Measurements from ENCODE around the gene LRRC49. TPM values are rescaled to one million over a fixed set of nuclear protein-coding genes. Genes with fewer than 3 reads are reported as not detected.

The LRRC49 gene, protein sequence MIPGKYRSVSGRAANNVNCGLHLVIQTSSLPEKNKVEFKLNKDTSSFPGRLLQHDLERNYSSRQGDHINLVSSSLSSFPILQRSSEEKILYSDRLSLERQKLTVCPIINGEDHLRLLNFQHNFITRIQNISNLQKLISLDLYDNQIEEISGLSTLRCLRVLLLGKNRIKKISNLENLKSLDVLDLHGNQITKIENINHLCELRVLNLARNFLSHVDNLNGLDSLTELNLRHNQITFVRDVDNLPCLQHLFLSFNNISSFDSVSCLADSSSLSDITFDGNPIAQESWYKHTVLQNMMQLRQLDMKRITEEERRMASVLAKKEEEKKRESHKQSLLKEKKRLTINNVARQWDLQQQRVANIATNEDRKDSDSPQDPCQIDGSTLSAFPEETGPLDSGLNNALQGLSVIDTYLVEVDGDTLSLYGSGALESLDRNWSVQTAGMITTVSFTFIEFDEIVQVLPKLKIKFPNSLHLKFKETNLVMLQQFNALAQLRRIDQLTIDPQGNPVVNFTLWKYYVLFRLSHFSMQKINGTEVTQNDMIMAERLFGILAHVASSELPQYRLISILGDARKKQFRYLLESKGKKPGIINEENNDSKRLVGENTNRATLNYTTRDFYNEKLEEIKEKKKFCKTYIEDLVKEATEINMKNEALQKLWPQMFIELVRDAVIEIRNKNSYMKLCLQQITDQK
- total RNA-seq (2021) (6.2 and 6.3 TPM in 2 replicates), Bru-seq, nascent RNA (percentile 49 among the genes with signal in this experiment), BruChase-seq, experiment 1, labeled RNA remaining after a 2-hour chase (percentile 44 among the genes with signal in this experiment), BruChase-seq, experiment 2, labeled RNA remaining after a 6-hour chase (percentile 38 among the genes with signal in this experiment)
- long read RNA-seq, transcript LRRC49-201 (16 exons, 2,784 nt): major isoform, 7 of 11 reads
- long read RNA-seq, partial matches to known transcripts: 1 of 11 reads
- long read RNA-seq, other reads (novel, unspliced or antisense): 3 of 11 reads

DNA sequence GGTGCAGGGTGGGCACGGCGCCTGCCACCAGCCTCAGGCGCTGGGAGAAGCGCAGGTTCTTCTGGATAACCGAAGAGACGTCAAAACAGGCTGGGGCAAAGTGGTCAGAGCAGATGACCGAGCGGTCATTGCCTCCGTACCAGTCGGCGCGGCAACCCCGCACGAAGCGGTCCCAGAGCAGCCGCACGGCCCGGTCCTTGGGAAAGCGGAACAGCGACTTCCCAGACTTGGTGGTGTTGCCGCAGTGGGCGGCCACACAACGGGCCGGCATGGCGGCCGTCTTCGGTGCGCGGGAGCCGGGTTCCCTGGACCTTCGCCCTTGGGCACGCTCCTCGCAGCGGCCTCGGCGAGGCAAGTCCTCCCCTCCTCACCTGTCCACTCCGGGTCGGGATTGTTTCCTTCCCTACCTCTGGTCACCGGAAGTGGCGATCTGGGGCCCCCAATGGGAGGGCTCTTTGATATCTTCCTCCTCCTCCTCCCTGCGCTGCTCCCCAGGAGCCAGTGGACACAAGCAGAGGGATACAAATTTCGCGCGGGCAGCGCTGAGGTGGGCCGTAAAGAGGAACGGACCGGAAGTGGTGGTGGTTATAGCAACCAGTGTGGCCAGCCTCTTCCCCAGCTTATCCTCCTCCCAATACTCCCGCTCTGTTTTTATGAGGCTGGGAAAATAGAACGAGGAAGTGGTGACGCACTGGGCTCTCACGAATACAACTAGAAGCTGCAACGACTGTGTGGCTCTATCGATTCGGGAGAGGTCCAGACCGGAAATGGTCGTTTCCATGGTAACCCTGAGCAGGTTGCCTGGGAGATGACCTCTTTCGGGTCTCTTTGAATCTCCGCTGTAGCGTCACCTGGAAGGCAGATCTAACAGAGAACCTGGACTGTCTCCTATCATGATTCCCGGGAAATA, at the start of gene LRRC49, which contains the start of gene THAP10:
LRRC49 (plus strand) TSS at position 825 of the 910 bp plus-strand sequence; CDS start at position 894, 69 bp downstream.
THAP10 (minus strand) TSS at position 432 of the 910 bp plus-strand sequence; CDS start at position 271, 161 bp downstream.
- CTCF ChIA-PET: interaction anchor here (0.6 to 1.0 kb wide), 2 partner anchors 98 to 555 kb away, joined by 3 read pairs; no protein-coding TSS in a partner anchor
- Histone ChIP-seq H3K9me3 (ENCODE audit: insufficient read depth, low read depth) (no peaks in the 10 kb centered on the region), H4K20me1 (ENCODE audit: insufficient read depth) (no peaks in the 10 kb centered on the region), H2AFZ (peak within 1 kb of the TSS; percentile 95), H3F3A (ENCODE audit: insufficient read depth, low read depth) (peaks cover 20% of the 10 kb centered on the region; the same call in 1 of the 2 replicates), H3K36me3 (ENCODE audit: low read depth) (no peaks in the 10 kb centered on the region), H3K4me2 (peak within 1 kb of the TSS; percentile 90), H3K4me1 (replicated peaks; ENCODE audit: insufficient read depth) (peaks cover 22% of the 10 kb centered on the region), H3K79me2 (ENCODE audit: low read depth) (peaks cover 26% of the 10 kb centered on the region), H3K9me2 (ENCODE audit: insufficient read depth) (no peaks in the 10 kb centered on the region), H3K27ac (peak within 1 kb of the TSS; percentile 54), H3K4me3 (peak within 1 kb of the TSS; percentile 91), H3K27me3 (ENCODE audit: insufficient read depth, low read depth) (no peaks in the 10 kb centered on the region)
- TSS peak; percentile 86 for BruUV-seq (replicated peaks)
- intact Hi-C loops (cut with micrococcal nuclease; ENCODE audit: unreplicated experiment): loop anchor here (2.0 to 10.0 kb wide), 4 partner anchors 65 to 913 kb away; no protein-coding TSS in a partner anchor
- TF ChIP-seq, protein P1, sequence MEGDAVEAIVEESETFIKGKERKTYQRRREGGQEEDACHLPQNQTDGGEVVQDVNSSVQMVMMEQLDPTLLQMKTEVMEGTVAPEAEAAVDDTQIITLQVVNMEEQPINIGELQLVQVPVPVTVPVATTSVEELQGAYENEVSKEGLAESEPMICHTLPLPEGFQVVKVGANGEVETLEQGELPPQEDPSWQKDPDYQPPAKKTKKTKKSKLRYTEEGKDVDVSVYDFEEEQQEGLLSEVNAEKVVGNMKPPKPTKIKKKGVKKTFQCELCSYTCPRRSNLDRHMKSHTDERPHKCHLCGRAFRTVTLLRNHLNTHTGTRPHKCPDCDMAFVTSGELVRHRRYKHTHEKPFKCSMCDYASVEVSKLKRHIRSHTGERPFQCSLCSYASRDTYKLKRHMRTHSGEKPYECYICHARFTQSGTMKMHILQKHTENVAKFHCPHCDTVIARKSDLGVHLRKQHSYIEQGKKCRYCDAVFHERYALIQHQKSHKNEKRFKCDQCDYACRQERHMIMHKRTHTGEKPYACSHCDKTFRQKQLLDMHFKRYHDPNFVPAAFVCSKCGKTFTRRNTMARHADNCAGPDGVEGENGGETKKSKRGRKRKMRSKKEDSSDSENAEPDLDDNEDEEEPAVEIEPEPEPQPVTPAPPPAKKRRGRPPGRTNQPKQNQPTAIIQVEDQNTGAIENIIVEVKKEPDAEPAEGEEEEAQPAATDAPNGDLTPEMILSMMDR (conservative IDR thresholded peaks at IDR 0.05): no peak
- TF ChIP-seq EZH2 (IDR thresholded peaks at IDR 0.05; ENCODE audit: low read depth): no peak
- POLR2A ChIA-PET (ENCODE audit: unreplicated experiment): no interaction called here
- DNase-seq: peak; percentile 87 to 88

DNA sequence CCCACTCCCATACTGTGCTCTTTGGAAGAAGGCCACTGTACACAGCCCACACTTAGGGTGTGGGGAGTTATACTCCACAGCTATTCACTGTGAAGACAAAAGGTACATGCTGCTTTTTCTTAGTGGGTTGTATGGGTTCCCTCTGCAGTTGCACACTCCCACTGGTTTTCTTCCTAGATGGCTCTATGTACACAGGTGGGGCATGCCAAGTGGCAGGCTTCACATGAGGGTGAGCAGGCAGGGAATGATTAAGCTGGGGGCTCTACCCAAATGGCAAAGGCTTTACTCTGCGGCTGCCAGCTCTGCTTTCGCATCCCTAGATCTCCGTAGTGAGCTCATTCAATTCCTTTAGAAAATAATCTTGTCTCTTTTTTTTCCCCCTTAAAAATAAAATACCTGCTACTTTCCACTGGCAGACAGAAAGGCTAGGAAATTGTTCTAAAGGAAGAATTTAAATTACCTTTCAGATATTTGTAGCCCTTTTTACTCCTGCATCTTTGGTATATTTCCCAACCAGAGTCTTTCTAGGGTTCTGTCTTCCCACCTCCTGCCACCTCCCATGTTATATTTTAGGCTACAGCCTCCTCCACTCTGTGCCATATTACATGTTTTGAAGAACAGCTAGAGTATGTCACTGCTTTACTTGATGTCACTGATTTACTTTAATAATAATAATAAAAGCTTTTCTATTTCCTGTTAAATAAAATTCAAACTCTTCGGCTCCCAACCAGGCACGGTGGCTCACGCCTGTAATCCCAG, 46.8 kb upstream of the LRRC49 start:
- no peaks in the 10 kb centered on the region for H3K9me3 ChIP-seq (ENCODE audit: insufficient read depth, low read depth)
- H3K27me3 ChIP-seq (ENCODE audit: insufficient read depth, low read depth): no peaks in the 10 kb centered on the region
- H3F3A ChIP-seq (ENCODE audit: insufficient read depth, low read depth): no peaks in the 10 kb centered on the region
- no peak overlapping the region for H3K4me3 ChIP-seq
- H4K20me1 ChIP-seq (ENCODE audit: insufficient read depth): no peaks in the 10 kb centered on the region
- BruUV-seq (replicated peaks): no TSS peak
- POLR2A ChIA-PET (ENCODE audit: unreplicated experiment): interaction anchor here (0.6 kb wide), 1 partner anchor 163 kb away, joined by 4 read pairs; no protein-coding TSS in a partner anchor
- H2AFZ ChIP-seq: no peak overlapping the region
- H3K9me2 ChIP-seq (ENCODE audit: insufficient read depth): no peaks in the 10 kb centered on the region
- no peak for DNase-seq
- intact Hi-C loops (cut with micrococcal nuclease; ENCODE audit: unreplicated experiment): no loop called here
- CTCF ChIA-PET: no interaction called here
- H3K27ac ChIP-seq: no peak overlapping the region
- no peaks in the 10 kb centered on the region for H3K4me1 ChIP-seq (replicated peaks; ENCODE audit: insufficient read depth)
- H3K4me2 ChIP-seq: no peak overlapping the region
- no peak for TF ChIP-seq EZH2 (IDR thresholded peaks at IDR 0.05; ENCODE audit: low read depth)
- H3K79me2 ChIP-seq (ENCODE audit: low read depth): no peaks in the 10 kb centered on the region
- no peaks in the 10 kb centered on the region for H3K36me3 ChIP-seq (ENCODE audit: low read depth)

DNA sequence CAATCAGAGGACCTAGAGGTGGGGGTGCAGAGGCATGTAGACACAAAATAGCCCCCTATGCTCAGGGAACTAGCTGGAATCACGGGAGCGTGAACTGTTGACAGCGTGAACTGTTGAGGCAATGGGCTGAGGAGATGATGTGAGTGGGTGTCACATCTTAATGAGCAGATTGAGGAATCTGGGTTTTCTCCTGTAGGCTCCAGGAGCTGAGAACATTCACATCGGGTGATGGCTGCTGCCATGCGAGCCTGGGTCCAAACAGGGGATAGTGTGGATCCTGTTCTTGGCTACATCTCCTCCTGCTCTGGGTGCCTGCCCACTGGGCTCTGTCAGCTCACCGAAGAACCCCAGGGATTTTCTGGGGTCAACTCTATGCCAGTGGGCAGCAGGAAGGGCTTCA, 40.7 kb upstream of the LRRC49 start:
- H3K36me3 ChIP-seq (ENCODE audit: low read depth): no peaks in the 10 kb centered on the region
- peak overlapping the region; percentile 80; the same call in 1 of the 2 replicates for H3K4me2 ChIP-seq
- BruUV-seq (replicated peaks): no TSS peak
- POLR2A ChIA-PET (ENCODE audit: unreplicated experiment): interaction anchor here (0.6 kb wide), 1 partner anchor 12 kb away, joined by 5 read pairs; no protein-coding TSS in a partner anchor
- intact Hi-C loops (cut with micrococcal nuclease; ENCODE audit: unreplicated experiment): no loop called here
- H3K27me3 ChIP-seq (ENCODE audit: insufficient read depth, low read depth): no peaks in the 10 kb centered on the region
- DNase-seq: no peak
- H2AFZ ChIP-seq: no peak overlapping the region
- peaks cover 7% of the 10 kb centered on the region for H3K79me2 ChIP-seq (ENCODE audit: low read depth)
- TF ChIP-seq, protein P1 (conservative IDR thresholded peaks at IDR 0.05): no peak
- no peak for TF ChIP-seq EZH2 (IDR thresholded peaks at IDR 0.05; ENCODE audit: low read depth)
- CTCF ChIA-PET: interaction anchor here (1.0 kb wide), 1 partner anchor 10 kb away, joined by 3 read pairs; no protein-coding TSS in a partner anchor
- H3K4me3 ChIP-seq: no peak overlapping the region
- no peaks in the 10 kb centered on the region for H3K9me3 ChIP-seq (ENCODE audit: insufficient read depth, low read depth)
- H4K20me1 ChIP-seq (ENCODE audit: insufficient read depth): no peaks in the 10 kb centered on the region
- H3F3A ChIP-seq (ENCODE audit: insufficient read depth, low read depth): peaks cover 28% of the 10 kb centered on the region; the same call in 1 of the 2 replicates
- peaks cover 28% of the 10 kb centered on the region for H3K4me1 ChIP-seq (replicated peaks; ENCODE audit: insufficient read depth)
- no peak overlapping the region for H3K27ac ChIP-seq
- no peaks in the 10 kb centered on the region for H3K9me2 ChIP-seq (ENCODE audit: insufficient read depth)
